ENCODE measurements around the gene CDK11B.
A peak's percentile ranks its signal among the peaks of the same experiment; 100 is the strongest.
"Not testable (repeated sequence)": the region's sequence is repeated elsewhere in the genome, so short reads cannot be mapped to it uniquely, and the experiment has no call there.

Gene CDK11B

DNA sequence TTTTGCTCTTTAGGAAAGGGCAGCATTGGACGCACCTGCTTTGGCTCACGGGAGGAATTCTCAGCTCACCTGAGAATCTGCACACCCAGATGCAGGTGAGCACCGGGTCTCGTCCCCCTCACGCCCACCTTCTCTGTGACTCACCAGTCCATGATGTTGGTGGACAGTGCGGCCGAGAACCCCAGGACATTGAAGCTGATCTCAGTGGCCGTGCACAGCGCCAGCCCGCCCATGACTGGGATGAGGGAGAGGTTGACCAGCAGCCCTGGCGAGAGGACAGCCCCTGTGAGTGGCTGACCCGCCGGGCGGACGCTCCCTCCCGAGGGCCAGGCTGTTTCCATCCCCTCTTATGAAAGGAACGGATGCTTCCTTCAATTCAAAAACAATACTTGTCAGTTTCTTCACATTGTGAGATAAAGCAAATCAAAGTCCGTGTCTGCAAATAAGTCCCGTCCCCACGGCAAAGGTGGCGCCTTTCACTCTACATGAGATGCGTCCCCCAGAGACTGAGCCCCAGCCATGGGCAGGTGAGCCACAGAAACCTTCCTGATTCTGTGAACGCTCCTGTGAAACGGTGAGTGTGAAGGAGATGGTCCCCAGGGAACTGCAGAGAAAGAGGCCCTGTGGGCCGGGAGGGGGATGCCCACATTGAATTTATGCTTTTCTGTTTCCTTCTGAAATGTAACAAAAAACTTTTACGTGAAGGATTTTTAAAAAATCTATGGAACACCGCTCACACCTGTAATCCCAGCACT lies 12.7 kb upstream of the CDK11B start:
- no peak overlapping the region for H3K4me3 ChIP-seq (ENCODE audit: control insufficient read depth, low read depth, low read length)
- TF ChIP-seq CTCF (conservative IDR thresholded peaks at IDR 0.05; ENCODE audit: control insufficient read depth, insufficient read depth, low read depth, low read length), result no peak
- DNase-seq (ENCODE audit: low read depth), result no peak

DNA sequence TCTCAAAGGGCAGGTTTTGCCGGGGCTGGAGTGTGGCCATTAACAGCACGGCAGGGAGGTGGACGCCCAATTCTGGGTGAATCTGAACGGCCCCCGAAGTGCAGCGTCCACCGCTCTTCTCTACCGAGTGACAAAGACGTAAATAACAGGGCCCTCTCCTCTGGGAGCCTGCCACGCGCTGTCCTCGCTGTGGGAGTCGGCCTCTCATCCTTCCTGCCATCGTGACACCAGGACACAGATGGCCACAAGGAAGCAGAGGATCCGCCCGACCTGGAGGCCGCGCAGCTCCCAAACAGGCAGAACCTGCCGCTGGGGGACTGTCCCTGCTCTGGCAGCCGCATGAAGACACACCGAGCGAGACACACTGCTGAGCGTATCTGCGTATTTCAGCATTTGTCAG lies 12.1 kb upstream of the CDK11B start:
- TF ChIP-seq CTCF (conservative IDR thresholded peaks at IDR 0.05; ENCODE audit: control insufficient read depth, insufficient read depth, low read depth, low read length), result no peak
- no peak overlapping the region for H3K4me3 ChIP-seq (ENCODE audit: control insufficient read depth, low read depth, low read length)
- no peak for DNase-seq (ENCODE audit: low read depth)

GRCh38 chr1:1669468-1670440 lies 10.9 kb upstream of the CDK11B start:
- no peak for TF ChIP-seq CTCF (conservative IDR thresholded peaks at IDR 0.05; ENCODE audit: control insufficient read depth, insufficient read depth, low read depth, low read length)
- H3K4me3 ChIP-seq (ENCODE audit: control insufficient read depth, low read depth, low read length), result no peak overlapping the region
- DNase-seq (ENCODE audit: low read depth), result no peak

DNA sequence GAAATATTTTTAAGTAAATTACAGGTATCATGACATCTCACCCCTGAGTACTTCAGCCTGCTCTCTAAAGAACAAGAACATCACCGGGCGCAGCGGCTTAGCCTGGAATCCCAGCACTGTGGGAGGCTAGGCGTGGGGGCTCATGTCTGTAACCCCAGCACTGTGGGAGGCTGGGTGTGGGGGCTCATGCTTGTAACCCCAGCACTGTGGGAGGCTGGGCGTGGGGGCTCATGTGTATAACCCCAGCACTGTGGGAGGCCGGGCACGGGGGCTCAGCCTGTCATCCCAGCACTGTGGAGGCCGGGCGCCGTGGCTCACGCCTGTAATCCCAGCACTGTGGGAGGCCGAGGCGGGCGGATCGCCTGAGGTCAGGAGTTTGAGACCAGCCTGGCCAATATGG lies 7.7 kb upstream of the CDK11B start:
- no peak overlapping the region for H3K4me3 ChIP-seq (ENCODE audit: control insufficient read depth, low read depth, low read length)
- no peak for DNase-seq (ENCODE audit: low read depth)
- TF ChIP-seq CTCF (conservative IDR thresholded peaks at IDR 0.05; ENCODE audit: control insufficient read depth, insufficient read depth, low read depth, low read length), result no peak

- no peak overlapping the region for H3K4me3 ChIP-seq (ENCODE audit: control insufficient read depth, low read depth, low read length)
- TF ChIP-seq CTCF (conservative IDR thresholded peaks at IDR 0.05; ENCODE audit: control insufficient read depth, insufficient read depth, low read depth, low read length), result peak; percentile 39
- DNase-seq (ENCODE audit: low read depth), result no peak
Observed at GRCh38 chr1:1665815-1666251, 7.0 kb upstream of the CDK11B start.

- no peak for TF ChIP-seq CTCF (conservative IDR thresholded peaks at IDR 0.05; ENCODE audit: control insufficient read depth, insufficient read depth, low read depth, low read length)
- H3K4me3 ChIP-seq (ENCODE audit: control insufficient read depth, low read depth, low read length), result no peak overlapping the region
Observed at GRCh38 chr1:1664941-1665814, 6.4 kb upstream of the CDK11B start.

DNA sequence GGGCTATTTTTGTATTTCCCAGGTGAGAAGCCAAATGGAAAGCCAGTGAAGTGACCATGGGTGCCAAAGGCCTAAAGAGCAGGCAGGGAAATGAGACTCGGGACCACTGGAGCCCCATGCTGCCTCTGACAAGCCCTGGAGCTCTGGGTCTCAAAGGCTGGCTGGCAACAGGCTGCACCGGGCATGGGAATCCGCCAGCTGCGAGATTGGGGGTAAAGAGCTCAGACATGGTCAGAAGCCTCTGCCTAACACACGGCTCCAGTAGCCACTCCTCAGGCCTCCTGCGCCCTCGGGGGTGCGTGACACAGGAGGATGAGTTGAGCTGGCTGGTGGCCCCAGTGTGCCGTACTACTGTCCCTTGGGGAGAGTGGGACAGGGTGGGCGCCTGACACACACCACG lies 5.5 kb upstream of the CDK11B start:
- DNase-seq (ENCODE audit: low read depth), result not testable (repeated sequence)

More at GRCh38 chr1:1664941-1665814, 6.4 kb upstream of the CDK11B start:
- DNase-seq (ENCODE audit: low read depth), result no peak

GRCh38 chr1:1662830-1663560 lies 4.2 kb upstream of the CDK11B start:
- peak; percentile 24 for DNase-seq (ENCODE audit: low read depth)
- peak overlapping the region; percentile 9 for H3K4me3 ChIP-seq (ENCODE audit: control insufficient read depth, low read depth, low read length)

More for the DNA sequence above, 5.5 kb upstream of the CDK11B start:
- H3K4me3 ChIP-seq (ENCODE audit: control insufficient read depth, low read depth, low read length), result not testable (repeated sequence)

GRCh38 chr1:1662392-1662791 lies 3.6 kb upstream of the CDK11B start:
- DNase-seq (ENCODE audit: low read depth), result peak; percentile 49
- peak overlapping the region; percentile 9 for H3K4me3 ChIP-seq (ENCODE audit: control insufficient read depth, low read depth, low read length)
